GM12801 (cell line): ENCODE data around the gene TRAF2.

Source experiments
- TF ChIP-seq, protein P1 (sequence below): IDR thresholded peaks from one replicate; pipeline ENCODE4 v1.5.1; 2011; ENCODE audit warnings: control low read depth; ENCODE audit not compliant: insufficient read length; ENCODE audit errors: extremely low read depth

The TRAF2 gene

DNA sequence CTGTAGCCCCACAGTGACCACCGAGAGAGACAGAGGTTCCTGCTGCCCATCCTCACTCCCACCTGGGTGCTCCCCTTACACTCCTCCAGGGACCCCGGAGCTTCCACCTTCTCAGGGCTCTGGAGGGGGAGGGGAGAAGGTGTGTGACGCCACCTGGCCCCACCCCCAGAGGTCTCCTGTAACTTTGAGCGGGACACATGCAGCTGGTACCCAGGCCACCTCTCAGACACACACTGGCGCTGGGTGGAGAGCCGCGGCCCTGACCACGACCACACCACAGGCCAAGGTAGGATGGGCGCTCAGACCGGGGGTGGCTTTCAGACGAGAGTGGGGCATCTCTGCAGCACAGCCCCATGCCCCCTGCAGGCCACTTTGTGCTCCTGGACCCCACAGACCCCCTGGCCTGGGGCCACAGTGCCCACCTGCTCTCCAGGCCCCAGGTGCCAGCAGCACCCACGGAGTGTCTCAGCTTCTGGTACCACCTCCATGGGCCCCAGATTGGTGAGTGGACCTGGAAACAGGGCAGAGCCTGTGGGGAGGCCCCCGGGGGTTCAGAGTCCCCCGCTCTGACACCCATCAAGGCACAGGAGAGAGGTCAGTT is 29.7 kb upstream of the TRAF2 start:
- TF ChIP-seq, protein P1, sequence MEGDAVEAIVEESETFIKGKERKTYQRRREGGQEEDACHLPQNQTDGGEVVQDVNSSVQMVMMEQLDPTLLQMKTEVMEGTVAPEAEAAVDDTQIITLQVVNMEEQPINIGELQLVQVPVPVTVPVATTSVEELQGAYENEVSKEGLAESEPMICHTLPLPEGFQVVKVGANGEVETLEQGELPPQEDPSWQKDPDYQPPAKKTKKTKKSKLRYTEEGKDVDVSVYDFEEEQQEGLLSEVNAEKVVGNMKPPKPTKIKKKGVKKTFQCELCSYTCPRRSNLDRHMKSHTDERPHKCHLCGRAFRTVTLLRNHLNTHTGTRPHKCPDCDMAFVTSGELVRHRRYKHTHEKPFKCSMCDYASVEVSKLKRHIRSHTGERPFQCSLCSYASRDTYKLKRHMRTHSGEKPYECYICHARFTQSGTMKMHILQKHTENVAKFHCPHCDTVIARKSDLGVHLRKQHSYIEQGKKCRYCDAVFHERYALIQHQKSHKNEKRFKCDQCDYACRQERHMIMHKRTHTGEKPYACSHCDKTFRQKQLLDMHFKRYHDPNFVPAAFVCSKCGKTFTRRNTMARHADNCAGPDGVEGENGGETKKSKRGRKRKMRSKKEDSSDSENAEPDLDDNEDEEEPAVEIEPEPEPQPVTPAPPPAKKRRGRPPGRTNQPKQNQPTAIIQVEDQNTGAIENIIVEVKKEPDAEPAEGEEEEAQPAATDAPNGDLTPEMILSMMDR, result no peak

DNA sequence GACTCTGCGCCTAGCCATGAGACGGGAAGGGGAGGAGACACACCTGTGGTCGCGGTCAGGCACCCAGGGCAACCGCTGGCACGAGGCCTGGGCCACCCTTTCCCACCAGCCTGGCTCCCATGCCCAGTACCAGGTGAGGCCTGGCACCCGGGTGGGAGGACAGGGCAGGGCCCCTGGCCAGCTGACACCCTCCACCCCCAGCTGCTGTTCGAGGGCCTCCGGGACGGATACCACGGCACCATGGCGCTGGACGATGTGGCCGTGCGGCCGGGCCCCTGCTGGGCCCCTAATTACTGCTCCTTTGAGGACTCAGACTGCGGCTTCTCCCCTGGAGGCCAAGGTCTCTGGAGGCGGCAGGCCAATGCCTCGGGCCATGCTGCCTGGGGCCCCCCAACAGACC is 29.1 kb upstream of the TRAF2 start:
- TF ChIP-seq, protein P1, result no peak

DNA sequence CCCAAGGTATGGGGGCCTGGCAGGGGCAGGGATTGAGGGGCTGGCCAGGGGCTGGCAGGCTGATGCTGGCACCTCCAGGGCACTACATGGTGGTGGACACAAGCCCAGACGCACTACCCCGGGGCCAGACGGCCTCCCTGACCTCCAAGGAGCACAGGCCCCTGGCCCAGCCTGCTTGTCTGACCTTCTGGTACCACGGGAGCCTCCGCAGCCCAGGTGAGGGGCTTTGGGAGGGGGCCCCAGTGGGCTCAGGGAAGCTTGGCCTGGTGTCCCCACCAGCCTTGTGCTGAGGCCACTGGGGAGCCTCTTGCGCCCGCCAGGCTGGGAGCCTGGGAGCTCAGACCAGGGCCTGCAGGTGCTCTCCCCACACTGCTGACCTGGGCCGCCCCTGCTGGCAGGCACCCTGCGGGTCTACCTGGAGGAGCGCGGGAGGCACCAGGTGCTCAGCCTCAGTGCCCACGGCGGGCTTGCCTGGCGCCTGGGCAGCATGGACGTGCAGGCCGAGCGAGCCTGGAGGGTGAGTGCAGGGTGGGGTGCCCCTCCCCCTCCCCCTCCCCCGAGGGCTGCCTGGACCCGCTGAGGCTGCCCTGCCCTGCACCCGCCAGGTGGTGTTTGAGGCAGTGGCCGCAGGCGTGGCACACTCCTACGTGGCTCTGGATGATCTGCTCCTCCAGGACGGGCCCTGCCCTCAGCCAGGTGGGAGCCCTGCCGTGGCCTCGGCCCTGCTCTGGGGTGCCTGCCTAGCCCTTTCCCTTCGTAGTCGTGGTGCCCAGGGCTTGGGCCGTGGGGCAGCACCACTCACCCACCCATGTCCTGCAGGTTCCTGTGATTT is 28.5 kb upstream of the TRAF2 start:
- TF ChIP-seq, protein P1, result no peak

DNA sequence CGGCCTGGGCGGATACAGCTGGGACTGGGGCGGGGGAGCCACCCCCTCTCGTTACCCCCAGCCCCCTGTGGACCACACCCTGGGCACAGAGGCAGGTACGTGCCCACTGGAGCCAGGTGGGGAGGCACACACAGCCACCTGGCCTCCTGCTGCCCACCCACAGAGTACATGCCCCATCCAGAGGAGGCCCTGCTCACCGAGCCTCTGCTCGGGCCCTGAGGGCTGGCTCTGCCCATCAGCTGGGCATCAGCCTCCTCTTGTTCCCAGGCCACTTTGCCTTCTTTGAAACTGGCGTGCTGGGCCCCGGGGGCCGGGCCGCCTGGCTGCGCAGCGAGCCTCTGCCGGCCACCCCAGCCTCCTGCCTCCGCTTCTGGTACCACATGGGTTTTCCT is 27.9 kb upstream of the TRAF2 start:
- TF ChIP-seq, protein P1, result no peak

DNA sequence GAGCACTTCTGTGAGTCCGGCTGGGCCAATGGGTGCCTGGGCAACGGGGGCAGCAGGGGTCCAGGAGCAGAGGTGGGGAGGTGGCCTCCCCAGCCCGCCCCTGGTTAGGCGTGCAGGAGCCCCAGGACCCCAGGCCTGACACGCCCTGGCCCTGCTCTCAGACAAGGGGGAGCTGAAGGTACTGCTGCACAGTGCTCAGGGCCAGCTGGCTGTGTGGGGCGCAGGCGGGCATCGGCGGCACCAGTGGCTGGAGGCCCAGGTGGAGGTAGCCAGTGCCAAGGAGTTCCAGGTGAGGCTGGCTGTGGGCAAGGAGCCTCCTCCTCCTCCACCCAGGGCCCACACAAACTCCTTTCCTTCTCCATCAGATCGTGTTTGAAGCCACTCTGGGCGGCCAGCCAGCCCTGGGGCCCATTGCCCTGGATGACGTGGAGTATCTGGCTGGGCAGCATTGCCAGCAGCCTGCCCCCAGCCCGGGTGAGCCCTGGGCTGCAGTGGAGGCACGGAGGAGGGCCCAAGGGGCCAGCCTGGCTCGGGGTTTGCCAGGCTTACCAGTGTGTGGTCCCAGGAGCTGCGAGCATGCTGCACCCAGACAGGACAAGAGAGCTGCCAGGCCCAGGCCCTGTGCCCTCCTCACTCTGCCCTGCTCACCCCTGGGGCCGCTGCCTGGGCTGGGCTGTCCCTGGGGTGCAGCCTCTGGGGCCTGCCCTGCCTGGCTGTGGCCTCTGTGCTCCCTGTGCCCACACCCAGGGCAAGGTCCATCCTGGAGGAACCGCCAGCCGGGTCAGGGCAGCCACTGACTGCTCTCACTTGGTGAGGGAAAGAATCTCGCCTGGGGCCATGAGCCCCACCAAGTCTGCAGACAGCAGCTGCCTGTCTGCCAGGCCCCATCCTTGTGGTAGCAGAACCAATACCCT is 27.2 kb upstream of the TRAF2 start:
- TF ChIP-seq, protein P1, result no peak

DNA sequence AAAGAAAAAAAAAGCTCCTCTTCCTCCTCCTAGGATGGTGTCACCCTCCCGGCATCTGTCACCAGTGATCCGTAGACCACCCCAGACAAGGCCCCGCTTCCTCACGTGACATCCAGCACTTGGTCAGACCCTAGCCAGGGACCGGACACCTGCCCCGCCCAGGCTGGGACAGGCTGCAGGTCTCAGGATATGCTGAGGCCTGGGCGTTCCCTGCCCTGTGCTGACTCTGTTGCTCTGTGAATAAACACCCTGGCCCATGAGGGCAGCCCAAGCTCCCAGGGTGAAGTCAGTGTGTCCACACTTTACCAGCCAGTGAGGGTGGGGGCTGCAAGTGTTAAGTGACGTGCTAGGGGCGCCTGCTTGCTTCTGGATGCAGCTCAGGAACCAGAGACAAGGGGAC is 25.8 kb upstream of the TRAF2 start:
- TF ChIP-seq, protein P1, result no peak
